GM12872 (cell line): ENCODE measurements around the gene ZFAND2A.

Source experiments
- TF ChIP-seq, protein P1 (sequence below): IDR thresholded peaks from 3 replicates; pipeline ENCODE4 v1.5.1; 2011; ENCODE audit warnings: low read depth, mild to moderate bottlenecking, low read length, moderate library complexity; ENCODE audit not compliant: insufficient read depth

Gene ZFAND2A

DNA sequence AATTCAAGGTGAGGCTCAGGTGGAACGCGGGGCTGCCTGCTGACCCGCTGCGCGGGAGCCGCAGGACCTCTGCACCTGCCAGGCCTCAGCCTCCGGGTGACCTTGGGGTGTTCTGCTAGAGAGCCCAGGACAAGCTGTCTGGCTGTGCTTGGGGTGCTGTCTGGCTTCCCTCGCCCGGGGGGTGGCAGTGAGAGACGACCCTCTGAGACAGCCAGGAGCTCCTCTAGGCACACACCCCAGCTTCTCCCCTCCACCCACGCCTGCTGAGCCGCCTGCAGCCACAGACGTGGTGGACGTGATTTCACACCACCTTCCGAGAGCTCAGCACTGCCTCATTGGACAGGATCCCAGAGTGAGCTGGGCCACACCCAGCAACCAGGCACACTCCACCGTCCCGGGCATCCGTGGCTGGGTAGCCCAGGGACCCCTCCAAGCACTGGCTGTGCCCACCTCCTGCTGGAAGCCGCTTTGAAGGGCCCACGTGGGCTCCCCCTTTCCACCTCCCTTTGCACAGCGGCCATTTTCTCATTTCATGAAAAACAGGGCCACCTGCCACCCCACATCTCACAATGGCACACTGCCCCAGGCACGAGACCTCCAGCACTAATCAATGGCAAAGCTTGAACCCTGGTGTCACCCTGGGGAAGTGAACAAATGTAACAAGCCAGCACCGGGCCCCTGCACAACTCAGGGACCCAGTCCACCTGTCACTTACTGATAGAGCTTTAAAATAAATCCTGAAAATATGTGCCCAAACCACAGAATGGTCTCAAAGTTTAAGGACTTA, 35.0 kb downstream of the ZFAND2A start:
- TF ChIP-seq, protein P1, sequence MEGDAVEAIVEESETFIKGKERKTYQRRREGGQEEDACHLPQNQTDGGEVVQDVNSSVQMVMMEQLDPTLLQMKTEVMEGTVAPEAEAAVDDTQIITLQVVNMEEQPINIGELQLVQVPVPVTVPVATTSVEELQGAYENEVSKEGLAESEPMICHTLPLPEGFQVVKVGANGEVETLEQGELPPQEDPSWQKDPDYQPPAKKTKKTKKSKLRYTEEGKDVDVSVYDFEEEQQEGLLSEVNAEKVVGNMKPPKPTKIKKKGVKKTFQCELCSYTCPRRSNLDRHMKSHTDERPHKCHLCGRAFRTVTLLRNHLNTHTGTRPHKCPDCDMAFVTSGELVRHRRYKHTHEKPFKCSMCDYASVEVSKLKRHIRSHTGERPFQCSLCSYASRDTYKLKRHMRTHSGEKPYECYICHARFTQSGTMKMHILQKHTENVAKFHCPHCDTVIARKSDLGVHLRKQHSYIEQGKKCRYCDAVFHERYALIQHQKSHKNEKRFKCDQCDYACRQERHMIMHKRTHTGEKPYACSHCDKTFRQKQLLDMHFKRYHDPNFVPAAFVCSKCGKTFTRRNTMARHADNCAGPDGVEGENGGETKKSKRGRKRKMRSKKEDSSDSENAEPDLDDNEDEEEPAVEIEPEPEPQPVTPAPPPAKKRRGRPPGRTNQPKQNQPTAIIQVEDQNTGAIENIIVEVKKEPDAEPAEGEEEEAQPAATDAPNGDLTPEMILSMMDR, result no peak

DNA sequence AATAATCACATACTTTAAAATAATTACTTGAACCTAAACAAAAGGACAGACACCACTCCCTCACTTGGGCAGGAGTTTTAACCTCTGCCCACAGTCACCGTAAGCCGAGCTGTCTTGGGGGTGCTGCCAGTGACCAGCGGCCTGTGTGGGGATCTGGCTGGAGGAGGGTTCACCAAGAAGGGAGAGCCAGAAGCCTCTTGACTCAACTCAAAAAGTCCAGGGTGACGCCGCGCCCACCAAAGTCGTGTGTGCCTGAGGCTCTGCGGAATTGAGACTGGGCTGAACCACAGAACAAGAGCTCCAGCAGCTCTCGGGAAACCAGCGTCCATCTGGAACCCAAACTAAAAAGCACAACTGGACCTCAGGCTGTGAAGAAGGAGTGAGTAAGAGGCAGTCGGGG, 35.8 kb downstream of the ZFAND2A start:
- TF ChIP-seq, protein P1, result no peak

DNA sequence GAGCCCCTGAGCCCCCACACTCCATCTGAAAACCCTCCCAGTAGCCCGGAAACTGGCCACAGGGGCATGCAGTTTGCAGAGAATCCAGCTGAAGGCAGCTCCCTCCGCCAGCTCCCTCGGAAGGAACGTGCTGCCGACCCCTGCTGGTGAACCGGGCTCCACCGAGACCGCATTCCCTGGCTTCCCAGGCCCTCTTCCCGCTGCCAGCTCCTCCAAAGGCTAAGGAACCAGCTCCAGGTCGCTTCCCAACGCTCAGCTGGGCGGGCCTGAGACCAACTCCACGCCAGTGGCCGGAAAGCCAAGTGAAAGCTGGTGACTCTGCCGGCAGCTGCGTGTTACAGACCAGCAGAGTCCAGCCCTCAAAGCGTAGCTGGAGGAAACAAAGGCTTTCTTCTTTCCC, 36.3 kb downstream of the ZFAND2A start:
- TF ChIP-seq, protein P1, result no peak

DNA sequence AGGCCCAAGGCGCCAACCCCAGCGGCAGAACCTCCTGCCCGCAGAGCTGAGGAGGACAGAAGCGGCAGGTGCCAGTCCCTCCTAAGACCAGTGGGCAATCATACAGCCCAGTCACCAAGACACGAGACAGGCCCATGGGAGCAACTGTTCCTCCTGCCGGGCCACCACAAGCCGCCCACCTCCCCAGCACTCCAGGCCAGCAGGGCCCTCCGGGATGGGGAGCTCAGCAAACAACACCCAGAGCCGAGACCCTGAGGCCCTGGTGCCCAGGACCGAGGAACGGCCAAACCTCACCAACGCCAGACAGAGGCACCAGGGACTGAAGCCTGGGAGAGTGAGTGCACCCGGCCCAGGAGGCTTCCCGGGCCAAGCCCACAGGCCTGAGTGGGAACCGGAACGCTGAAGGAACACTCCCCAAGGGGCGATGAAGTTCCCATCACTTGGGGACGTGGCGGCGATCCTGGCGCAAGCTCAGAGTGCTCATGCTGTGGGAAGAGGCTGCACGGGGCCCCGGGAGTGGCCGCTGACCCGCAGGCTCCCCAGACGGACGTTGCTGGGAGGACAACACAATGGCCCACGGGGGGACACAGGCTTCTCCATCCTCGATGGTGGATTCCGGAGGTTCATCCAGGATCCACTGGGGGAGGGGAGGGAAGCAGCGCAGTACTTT, 37.0 kb downstream of the ZFAND2A start:
- TF ChIP-seq, protein P1, result no peak

DNA sequence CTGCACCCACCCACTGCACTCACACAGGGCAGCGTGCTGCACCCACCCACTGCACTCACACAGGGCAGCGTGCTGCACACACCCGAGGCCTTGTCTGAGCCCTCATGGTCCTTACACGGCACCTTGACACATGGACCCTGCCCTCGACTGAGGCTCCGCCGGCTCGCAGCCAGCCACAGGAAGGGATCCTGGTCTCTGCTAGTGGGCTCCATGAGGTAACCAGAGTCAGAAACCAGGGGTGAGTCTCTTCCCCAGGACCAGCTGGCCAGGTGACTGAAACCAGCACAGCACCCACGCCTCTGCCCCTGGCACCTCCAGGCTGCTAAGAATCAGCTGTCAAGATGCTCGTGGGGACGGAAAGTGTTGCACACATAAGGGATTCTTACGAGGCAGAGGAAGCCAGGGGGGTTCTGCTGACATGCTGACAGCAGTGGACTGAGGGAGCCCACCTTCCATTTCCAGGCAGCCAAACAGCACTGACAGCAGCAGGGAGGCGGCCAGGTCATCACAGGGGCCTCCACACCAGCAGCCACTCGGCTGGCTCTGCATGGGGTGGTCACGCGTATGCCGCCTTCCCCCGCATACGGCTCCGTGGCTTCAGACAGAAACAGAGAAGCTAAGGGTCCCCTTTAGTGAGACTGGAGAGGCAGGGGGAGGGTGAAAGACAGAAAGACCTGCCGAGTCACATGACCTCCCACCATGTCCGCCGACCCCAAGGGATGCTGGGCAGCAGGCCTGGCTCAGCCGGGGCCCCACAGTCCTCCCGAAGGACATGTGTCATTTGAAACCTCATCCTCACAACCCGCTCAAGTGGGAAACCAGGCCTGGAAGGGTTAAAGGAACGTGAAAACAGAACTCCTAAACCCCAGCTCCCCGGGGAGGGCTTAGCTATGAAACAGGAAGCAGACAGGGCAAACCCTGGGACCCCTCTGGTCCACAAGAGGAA, 37.8 kb downstream of the ZFAND2A start:
- TF ChIP-seq, protein P1, result no peak

DNA sequence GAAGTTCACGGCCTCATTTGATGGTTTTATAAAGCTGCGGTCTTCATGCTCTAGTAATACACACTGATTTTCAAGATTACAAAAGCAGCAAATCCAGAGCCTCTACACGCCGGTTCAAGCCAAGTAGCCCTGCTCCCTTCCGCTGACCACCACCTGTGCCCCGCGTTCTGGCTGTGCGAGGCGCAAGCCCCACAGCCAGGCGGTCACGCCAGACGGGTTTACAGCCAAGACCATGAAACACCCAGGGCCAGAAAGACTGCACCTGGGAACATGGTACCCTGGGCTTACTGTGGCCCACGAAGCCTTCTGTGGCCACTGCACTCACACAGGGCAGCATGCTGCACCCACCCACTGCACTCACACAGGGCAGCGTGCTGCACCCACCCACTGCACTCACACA, 38.5 kb downstream of the ZFAND2A start:
- TF ChIP-seq, protein P1, result no peak

DNA sequence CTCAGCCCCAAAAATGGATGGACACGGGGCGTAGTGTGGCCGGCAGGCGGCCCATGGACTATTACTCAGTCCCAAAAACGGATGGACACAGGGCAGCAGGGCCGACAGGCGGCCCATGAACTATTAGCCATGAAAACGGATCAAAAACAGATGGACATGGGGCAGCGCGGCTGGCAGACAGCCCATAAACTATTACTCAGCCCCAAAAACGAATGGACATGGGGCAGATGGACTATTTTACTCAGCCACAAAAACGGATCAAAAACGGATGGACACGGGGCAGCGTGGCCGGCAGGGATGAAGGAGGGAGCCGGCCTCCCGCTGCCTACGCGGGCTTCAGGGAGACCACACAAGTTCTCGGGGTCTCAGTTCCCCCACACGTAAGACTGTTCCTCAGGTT, 39.2 kb downstream of the ZFAND2A start:
- TF ChIP-seq, protein P1, result no peak
